HG03354 (cell line): ENCODE measurements around the gene FRZB.

ENCODE experiments used
- ATAC-seq: cut with Tn5 transposase; IDR thresholded peaks from one replicate; pipeline ENCODE4 v1.9.1; 2021; ENCODE audit warnings: mild to moderate bottlenecking; ENCODE audit not compliant: unreplicated experiment, poor library complexity, severe bottlenecking

The FRZB gene

GRCh38 chr2:182814804-182815203, 51.6 kb downstream of the FRZB start:
- ATAC-seq = no peak

- ATAC-seq = no peak
These were observed 52.1 kb downstream of the FRZB start for GRCh38 chr2:182814380-182814779.

DNA sequence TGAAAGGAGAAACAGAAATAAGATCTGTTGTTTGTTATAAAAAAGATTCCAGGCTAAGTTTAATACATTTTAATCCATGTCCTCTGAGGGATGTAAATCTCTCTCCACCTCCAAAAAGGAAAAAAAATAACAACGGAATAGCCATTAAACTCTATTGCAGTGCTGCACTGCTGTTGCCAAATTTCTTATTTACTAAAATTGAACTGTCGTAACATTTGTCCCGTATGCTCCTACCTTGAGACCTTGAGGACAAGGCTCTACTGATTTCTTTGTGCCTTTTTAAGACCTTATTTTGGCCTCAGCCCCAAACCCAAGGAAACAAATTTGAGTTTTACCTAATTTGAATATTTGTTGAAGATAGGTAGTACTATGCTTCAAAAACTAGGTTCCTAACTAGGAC, 56.4 kb downstream of the FRZB start:
- no peak for ATAC-seq

GRCh38 chr2:182807319-182807718, 59.1 kb downstream of the FRZB start:
- no peak for ATAC-seq

DNA sequence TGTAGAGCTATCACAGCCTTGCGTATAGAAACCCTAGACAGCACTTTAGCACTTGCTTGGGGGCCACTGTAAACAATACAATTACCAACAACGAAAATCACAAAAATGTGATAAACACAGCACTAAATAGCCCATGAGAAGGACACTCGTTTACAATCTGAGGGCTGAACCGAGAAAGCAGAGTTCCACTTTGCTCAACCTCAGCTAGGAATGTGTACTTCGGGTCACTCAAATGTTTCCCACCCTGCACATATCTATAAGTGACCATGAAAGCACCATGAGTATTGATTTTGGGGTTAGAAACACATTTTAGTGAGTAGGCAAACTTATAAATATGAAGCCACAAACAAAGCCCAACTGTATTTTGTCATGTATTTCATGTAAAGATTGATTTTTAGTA, 62.3 kb downstream of the FRZB start:
- ATAC-seq = no peak

DNA sequence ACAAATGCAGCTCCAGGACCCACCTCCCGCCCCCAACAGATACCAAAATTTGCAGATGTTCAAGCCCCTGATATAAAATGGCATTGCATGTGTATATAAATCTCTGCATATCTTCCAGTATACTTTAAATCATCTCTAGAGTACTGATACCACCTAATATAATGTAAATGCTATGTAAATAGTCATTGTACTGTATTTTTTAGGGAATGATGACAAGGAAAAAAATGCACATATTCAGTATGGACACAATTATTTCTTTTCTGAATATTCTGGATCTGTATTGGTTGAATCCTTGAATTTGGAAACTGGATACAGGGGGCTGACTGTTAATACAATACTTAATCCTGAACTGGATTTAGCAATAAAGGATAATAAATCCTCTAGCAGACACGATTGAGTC, 67.7 kb downstream of the FRZB start:
- no peak for ATAC-seq

- no peak for ATAC-seq
These were observed 74.0 kb downstream of the FRZB start for GRCh38 chr2:182792441-182792840.

DNA sequence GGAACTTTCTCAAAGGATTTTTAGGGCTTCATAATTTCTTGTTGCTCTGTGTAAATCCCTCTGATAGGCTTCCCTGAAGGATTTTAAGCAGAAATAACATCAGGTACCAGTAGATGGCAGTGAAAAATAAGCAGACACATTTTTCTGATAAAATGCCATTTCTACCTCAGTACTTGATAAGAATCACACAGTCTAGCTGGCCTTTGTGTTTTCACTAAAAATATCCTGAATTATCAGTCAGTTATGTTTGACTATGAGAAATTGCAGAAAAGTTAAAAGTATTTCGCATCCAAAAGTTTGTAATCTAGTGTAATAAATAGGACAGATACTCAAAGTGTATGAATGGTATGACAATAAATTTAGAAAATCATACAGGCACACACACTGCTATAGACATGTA, 81.7 kb downstream of the FRZB start:
- no peak for ATAC-seq

DNA sequence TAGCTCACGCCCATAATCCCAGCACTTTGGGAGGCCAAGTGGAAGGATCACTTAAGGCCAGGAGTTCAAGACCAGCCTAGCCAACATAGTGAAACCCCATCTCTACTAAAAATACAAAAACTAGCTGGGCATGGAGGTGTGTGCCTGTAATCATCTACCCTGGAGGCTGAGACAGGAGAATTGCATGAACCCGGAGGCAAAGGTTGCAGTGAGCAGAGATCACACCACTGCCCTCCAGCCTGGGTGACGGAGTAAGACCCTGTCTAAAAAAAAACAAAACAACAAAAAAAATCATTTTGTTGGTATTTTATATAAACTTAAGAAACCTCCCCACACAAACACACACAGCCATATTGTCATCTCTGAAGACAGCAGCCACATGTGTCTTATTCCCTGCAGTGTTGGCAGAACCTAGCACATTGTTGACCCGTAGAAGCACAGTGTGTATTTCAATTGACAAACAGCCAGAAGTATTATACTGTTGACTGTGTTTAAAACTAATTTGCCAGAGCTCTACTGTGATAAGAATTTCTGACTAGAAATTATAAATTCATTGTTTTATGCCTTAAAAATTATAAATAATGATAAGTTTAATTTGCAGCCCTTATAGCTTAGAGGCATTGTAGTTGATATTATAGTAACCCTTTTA, 82.3 kb downstream of the FRZB start:
- no peak for ATAC-seq
